HG03045 (cell line): ENCODE data around the gene LAPTM4A.
A peak's percentile ranks its signal among the peaks of the same experiment; 100 is the strongest.

Experiments
- ATAC-seq: cut with Tn5 transposase; IDR thresholded peaks from one replicate; pipeline ENCODE4 v1.9.1; 2021; ENCODE audit warnings: mild to moderate bottlenecking, moderate library complexity; ENCODE audit not compliant: unreplicated experiment

LAPTM4A gene

DNA sequence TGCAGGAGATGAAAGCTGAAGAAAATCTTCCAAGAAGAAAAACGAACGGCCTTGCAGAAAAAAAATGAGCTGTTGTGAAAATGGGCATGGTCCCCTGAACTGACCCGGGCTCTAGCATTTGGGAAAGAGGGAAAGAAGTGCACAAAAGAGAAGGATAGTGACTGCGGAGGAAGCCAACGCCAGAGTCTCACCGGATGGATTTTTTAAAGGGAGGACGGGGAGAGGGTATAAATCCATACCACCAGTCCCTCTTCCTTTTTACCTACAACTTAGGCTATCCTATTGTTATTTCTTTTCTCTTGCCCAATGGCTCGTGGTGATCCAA lies 62.1 kb downstream of the LAPTM4A start:
- no peak for ATAC-seq

- ATAC-seq = no peak
These were observed 62.8 kb downstream of the LAPTM4A start for GRCh38 chr2:19988600-19988999.

DNA sequence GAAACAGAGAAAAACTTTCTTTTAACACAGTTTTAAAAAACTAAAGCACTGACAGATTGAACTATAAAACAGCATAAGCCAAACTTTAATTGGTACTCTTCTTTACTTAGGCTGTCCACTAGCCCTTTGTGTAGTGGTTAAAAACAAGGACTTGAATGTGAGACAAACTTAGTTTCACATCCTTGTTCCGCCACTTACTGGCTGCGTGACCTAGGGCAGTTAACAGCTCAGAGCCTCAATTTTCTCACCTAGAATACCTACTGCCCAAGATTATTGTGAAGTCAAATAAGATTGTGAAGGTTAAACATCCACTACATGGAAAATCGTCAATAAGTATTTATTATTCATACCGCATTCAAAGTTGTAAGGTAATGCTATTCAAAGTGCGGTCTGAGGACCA lies 63.5 kb downstream of the LAPTM4A start:
- ATAC-seq = peak; percentile 47
